ENCODE data around the gene EGLN1. TPM values are rescaled to one million over a fixed set of nuclear protein-coding genes. Genes with fewer than 3 reads are reported as not detected.

EGLN1 gene
- polyA plus RNA-seq, 2 of the 4 experiments (the other 2 are of a cell fraction): 57.7 to 156 TPM

GRCh38 chr1:231410036-231410612 lies 12.0 kb downstream of the EGLN1 start:
- H3K27ac ChIP-seq: peak overlapping the region; percentile 10 to 66; a peak in 3 of 6 replicates
- FAIRE-seq: peak; percentile 18
- CTCF ChIA-PET: interaction anchor here (0.9 to 1.9 kb wide), 4 partner anchors 9 to 53 kb away, joined by 3 to 7 read pairs (median 6); no protein-coding TSS in a partner anchor

DNA sequence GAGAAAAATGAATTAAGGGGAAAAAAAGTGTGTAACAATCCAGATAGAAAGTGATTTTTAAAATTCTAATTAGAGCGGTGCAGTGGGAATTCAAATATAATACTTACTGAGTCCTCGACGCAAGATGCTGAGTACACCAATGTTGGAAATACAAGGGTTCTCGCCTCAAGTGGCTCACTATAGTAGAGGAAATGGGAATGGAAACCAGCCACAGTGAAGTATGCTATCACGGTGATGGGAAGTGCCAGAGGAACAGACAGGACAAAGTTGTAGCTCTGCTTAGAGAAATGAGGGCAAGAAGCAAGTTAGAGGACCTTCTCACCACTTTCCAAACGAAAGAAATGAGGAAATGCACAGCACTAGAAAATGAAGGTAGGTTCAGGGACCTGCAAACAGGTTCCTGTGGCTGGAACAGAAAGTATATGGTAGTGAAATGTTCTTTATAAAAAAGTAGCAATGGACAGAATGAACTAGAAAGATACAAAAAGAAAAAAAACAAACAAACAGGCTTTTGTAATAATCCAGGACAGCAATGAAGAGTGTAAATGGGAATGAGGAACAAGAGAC lies 13.5 kb downstream of the EGLN1 start:
- peak overlapping the region; percentile 23 for H3K4me3 ChIP-seq
- peaks cover 92% of the 10 kb centered on the region for H3K4me1 ChIP-seq
- CTCF ChIA-PET: interaction anchor here (0.8 to 1.6 kb wide), 2 partner anchors 9 to 16 kb away, joined by 3 to 4 read pairs; no protein-coding TSS in a partner anchor
- DNase-seq (ENCODE audit: low read depth in 1 of 2, low spot score in 1 of 2) (no peak), ATAC-seq (peak in 1 of 2 experiments; percentile 37; a peak in 3 of 6 replicates), FAIRE-seq (peak; percentile 90)
- no peaks in the 10 kb centered on the region for H3K9me3 ChIP-seq
- POLR2A ChIA-PET: no interaction called here
- no peak for TF ChIP-seq HOXA7 (CRISPR knock-in tag; IDR thresholded peaks at IDR 0.05)
- no peak for TF ChIP-seq CHD4 (IDR thresholded peaks at IDR 0.05; ENCODE audit: borderline replicate concordance)
- TF ChIP-seq FOSL2 (IDR thresholded peaks at IDR 0.05): no peak
- TF ChIP-seq FOSL2 (CRISPR knock-in tag; IDR thresholded peaks at IDR 0.05): no peak
- TF ChIP-seq TFCP2L1 (CRISPR knock-in tag; IDR thresholded peaks at IDR 0.05): no peak
- no peak for TF ChIP-seq HDAC2 (IDR thresholded peaks at IDR 0.05)
- TF ChIP-seq EP300 (IDR thresholded peaks at IDR 0.05): no peak
- TF ChIP-seq RFX5 (IDR thresholded peaks at IDR 0.05): no peak
- TF ChIP-seq ESRRA (IDR thresholded peaks at IDR 0.05; ENCODE audit: borderline replicate concordance, low read length): no peak
- TF ChIP-seq MAZ (IDR thresholded peaks at IDR 0.05; ENCODE audit: borderline replicate concordance, low read depth, low read length): no peak
- WGBS (ENCODE audit: missing lambda C conversion rate): 39% methylated on average over 6 of the region's 6 CpGs
- peak overlapping the region; percentile 84 for H3K4me2 ChIP-seq
- H3K27ac ChIP-seq: peak overlapping the region; percentile 63 to 83

More at GRCh38 chr1:231410036-231410612, 12.0 kb downstream of the EGLN1 start:
- ATAC-seq (0 out of 6 replicates have a peak, but pooled peaks of 1 of the 2 experiments have one; percentile 2), DNase-seq (ENCODE audit: low read depth in 1 of 2, low spot score in 1 of 2) (no peak)
- TF ChIP-seq, protein P1, sequence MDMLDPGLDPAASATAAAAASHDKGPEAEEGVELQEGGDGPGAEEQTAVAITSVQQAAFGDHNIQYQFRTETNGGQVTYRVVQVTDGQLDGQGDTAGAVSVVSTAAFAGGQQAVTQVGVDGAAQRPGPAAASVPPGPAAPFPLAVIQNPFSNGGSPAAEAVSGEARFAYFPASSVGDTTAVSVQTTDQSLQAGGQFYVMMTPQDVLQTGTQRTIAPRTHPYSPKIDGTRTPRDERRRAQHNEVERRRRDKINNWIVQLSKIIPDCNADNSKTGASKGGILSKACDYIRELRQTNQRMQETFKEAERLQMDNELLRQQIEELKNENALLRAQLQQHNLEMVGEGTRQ (IDR thresholded peaks at IDR 0.05): no peak
- TF ChIP-seq HOXB5 (CRISPR knock-in tag; IDR thresholded peaks at IDR 0.05) (no peak), HEYL (CRISPR knock-in tag; IDR thresholded peaks at IDR 0.05) (no peak), POLR2A (IDR thresholded peaks at IDR 0.05; ENCODE audit: low read length) (no peak), POLR2AphosphoS2 (conservative IDR thresholded peaks at IDR 0.05; ENCODE audit: low read length) (no peak), HDAC2 (IDR thresholded peaks at IDR 0.05) (no peak), KDM1A (IDR thresholded peaks at IDR 0.05; ENCODE audit: low read depth) (no peak), KDM5A (IDR thresholded peaks at IDR 0.05) (no peak), CBX2 (IDR thresholded peaks at IDR 0.05; ENCODE audit: borderline replicate concordance, low read depth) (no peak), EP300 (IDR thresholded peaks at IDR 0.05) (no peak), CHD4 (IDR thresholded peaks at IDR 0.05; ENCODE audit: borderline replicate concordance) (no peak), RAD21 (conservative IDR thresholded peaks at IDR 0.05 in 1 of 2, IDR thresholded peaks at IDR 0.05 in 1 of 2) (no peak), GATA3 (IDR thresholded peaks at IDR 0.05; ENCODE audit: borderline replicate concordance) (no peak)
- POLR2A ChIA-PET: no interaction called here
- H3K4me1 ChIP-seq: peaks cover 94% of the 10 kb centered on the region
- H3K9me3 ChIP-seq: no peaks in the 10 kb centered on the region
- 43% methylated on average over 2 of the region's 2 CpGs for WGBS (ENCODE audit: missing lambda C conversion rate)
- peak overlapping the region; percentile 84 for H3K4me2 ChIP-seq
- H3K4me3 ChIP-seq: no peak overlapping the region

DNA sequence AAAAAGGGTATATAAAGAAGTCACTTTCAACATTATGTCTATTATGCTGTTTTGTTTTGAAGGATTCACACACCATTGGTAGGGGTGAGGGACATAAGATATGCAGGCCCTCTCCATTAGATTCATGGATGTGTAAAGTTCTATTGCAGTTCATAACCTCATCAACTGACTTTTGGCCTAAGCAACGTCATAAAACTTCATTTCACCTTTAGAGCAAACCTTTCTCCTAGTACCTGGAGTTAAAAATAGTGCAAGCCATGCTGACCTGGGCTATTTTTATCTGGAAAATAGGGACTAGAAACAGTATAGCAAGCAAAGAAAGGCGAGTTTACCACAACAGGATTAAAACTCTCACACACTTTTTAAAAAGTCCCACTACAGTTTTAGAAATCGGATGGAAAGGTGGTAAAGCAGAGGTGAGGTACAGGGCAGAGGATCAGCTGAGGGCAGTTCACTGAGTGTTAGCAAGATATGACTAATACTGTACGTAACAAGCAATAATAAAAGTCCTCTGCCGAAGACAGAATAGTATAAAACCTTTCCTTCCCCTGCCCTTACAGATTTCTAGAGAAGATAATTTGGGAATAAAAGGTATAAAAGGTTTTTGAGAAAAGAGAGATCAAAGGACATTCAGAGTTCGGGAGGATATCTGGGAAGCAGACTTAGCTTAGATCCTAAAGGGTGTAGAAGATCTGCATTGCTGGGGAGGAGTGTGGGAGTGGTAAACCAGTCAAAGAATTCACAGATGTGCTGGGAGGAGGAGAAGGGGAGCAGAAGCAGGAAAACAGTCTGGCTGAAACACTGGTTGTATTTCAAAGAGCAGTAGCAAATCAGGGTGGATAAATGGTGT lies 14.3 kb downstream of the EGLN1 start:
- peaks cover 86% of the 10 kb centered on the region for H3K4me1 ChIP-seq
- WGBS (ENCODE audit: missing lambda C conversion rate): 1% methylated on average over 6 of the region's 6 CpGs
- CTCF ChIA-PET: interaction anchor here (0.9 to 2.0 kb wide), 3 partner anchors 8 to 50 kb away, joined by 3 to 6 read pairs (median 4); no protein-coding TSS in a partner anchor
- peak overlapping the region; percentile 23 for H3K4me3 ChIP-seq
- H3K27ac ChIP-seq: peak overlapping the region; percentile 63 to 83
- POLR2A ChIA-PET: no interaction called here
- H3K4me2 ChIP-seq: peak overlapping the region; percentile 84
- no peak for TF ChIP-seq PHF8 (IDR thresholded peaks at IDR 0.05; ENCODE audit: borderline replicate concordance, low read depth)
- TF ChIP-seq JUN (IDR thresholded peaks at IDR 0.05): no peak
- TF ChIP-seq, protein P2, sequence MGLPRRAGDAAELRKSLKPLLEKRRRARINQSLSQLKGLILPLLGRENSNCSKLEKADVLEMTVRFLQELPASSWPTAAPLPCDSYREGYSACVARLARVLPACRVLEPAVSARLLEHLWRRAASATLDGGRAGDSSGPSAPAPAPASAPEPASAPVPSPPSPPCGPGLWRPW (IDR thresholded peaks at IDR 0.05): no peak
- no peak for TF ChIP-seq FOSL2 (IDR thresholded peaks at IDR 0.05)
- TF ChIP-seq FOSL2 (CRISPR knock-in tag; IDR thresholded peaks at IDR 0.05): peak; percentile 70
- TF ChIP-seq NPAS2 (CRISPR knock-in tag; IDR thresholded peaks at IDR 0.05; ENCODE audit: borderline replicate concordance): no peak
- TF ChIP-seq KDM1A (IDR thresholded peaks at IDR 0.05; ENCODE audit: low read depth): no peak
- TF ChIP-seq NFE2L2 (conservative IDR thresholded peaks at IDR 0.05; ENCODE audit: low read length): no peak
- peak; percentile 19; the same call in 1 of the 2 replicates for TF ChIP-seq GATA3 (IDR thresholded peaks at IDR 0.05; ENCODE audit: borderline replicate concordance)
- TF ChIP-seq JUNB (IDR thresholded peaks at IDR 0.05): peak; percentile 38; the same call in 1 of the 2 replicates
- no peak for TF ChIP-seq CHD4 (IDR thresholded peaks at IDR 0.05; ENCODE audit: borderline replicate concordance)
- TF ChIP-seq TFCP2L1 (CRISPR knock-in tag; IDR thresholded peaks at IDR 0.05): no peak
- no peak for TF ChIP-seq ZC3H11A (IDR thresholded peaks at IDR 0.05)
- TF ChIP-seq MAFK (IDR thresholded peaks at IDR 0.05; ENCODE audit: partially characterized antibody): peak; percentile 19
- no peak for TF ChIP-seq FOSB (CRISPR knock-in tag; IDR thresholded peaks at IDR 0.05)
- TF ChIP-seq ESRRA (IDR thresholded peaks at IDR 0.05; ENCODE audit: borderline replicate concordance, low read length): no peak
- no peak for TF ChIP-seq POLR2A (IDR thresholded peaks at IDR 0.05; ENCODE audit: low read length)
- TF ChIP-seq HEYL (CRISPR knock-in tag; IDR thresholded peaks at IDR 0.05): no peak
- no peak for TF ChIP-seq MAZ (IDR thresholded peaks at IDR 0.05; ENCODE audit: borderline replicate concordance, low read depth, low read length)
- TF ChIP-seq RAD21 (conservative IDR thresholded peaks at IDR 0.05 in 1 of 2, IDR thresholded peaks at IDR 0.05 in 1 of 2): no peak
- FAIRE-seq: peak; percentile 78
- peak in 1 of 2 experiments; percentile 54 for DNase-seq (ENCODE audit: low read depth in 1 of 2, low spot score in 1 of 2)
- H3K9me3 ChIP-seq: no peaks in the 10 kb centered on the region
- ATAC-seq: peak; percentile 81 to 93

All from A549 (cell line).